ENCODE data around the gene HES5. TPM values are rescaled to one million over a fixed set of nuclear protein-coding genes. Genes with fewer than 3 reads are reported as not detected.

The HES5 gene
- polyA plus RNA-seq, 1 donor (not counting 4 experiments of a cell fraction or from before 2014, with no cell fraction given), result 0.33 TPM

DNA sequence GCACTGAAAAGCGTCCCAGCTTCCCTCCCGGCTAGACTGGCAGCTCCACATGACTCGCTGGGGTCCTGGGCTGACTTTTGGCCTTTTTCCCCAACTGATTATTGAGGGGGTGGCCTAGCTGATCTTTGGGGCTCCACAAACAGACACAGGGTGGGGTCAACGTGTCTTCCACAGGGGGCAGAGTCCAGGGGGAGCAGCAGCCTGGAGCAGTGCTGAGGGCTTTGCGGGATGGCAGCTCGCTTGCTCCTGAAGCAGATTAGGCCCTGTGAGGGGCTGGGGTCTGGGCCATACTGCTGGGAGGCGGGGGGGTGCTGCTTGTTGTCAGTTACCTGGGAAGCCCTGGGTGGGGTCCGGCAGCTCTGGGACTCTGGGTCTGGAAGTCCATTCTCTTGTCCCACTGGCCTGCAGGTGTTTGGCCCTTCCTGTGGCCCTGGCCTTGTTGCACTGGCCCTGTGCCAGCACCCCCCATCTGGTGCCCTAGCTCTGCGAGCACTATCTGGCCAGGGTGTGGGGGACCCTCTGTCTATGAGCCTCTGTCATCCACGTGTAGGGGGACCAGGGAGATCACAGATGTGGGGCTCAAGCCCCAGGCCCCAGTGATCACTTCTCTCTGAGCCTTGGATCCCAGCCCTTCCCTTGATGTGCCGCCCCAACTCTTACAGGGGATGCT lies 12.3 kb upstream of the HES5 start:
- Histone ChIP-seq H3K9me1 (ENCODE audit: control insufficient read depth, extremely low read depth, insufficient read depth, low read length) (no peaks in the 10 kb centered on the region), H3K4me1 (ENCODE audit: control insufficient read depth, extremely low read depth, insufficient read depth, low read length) (peaks cover 21% of the 10 kb centered on the region), H3K27ac (ENCODE audit: control insufficient read depth, insufficient read depth, low read length) (no peak overlapping the region), H4K20me1 (ENCODE audit: control insufficient read depth, extremely low read depth, insufficient read depth, low read length) (no peaks in the 10 kb centered on the region), H3K36me3 (ENCODE audit: control insufficient read depth in 2 of 2, extremely low read depth in 1 of 2, insufficient read depth in 2 of 2, low read length in 2 of 2) (no peaks in the 10 kb centered on the region), H3K9me3 (ENCODE audit: control insufficient read depth, low read depth, low read length) (no peaks in the 10 kb centered on the region), H3K27me3 (ENCODE audit: control insufficient read depth, extremely low read depth, insufficient read depth, low read length) (no peaks in the 10 kb centered on the region), H3K9ac (ENCODE audit: control insufficient read depth, extremely low read depth, insufficient read depth, low read length) (no peak overlapping the region), H3K4me2 (ENCODE audit: control insufficient read depth, extremely low read depth, insufficient read depth, low read depth, low read length) (no peak overlapping the region), H3K79me2 (ENCODE audit: control insufficient read depth, insufficient read depth, low read length) (no peaks in the 10 kb centered on the region), H3K4me3 (ENCODE audit: control insufficient read depth in 2 of 3, extremely low read depth in 1 of 3, insufficient read depth in 2 of 3, low read depth in 1 of 3, low read length in 3 of 3) (no peak overlapping the region), H2AFZ (ENCODE audit: control insufficient read depth, low read length) (no peak overlapping the region)
- FAIRE-seq (no peak), DNase-seq (ENCODE audit: low read depth, low spot score) (no peak)
- TF ChIP-seq, protein P1, sequence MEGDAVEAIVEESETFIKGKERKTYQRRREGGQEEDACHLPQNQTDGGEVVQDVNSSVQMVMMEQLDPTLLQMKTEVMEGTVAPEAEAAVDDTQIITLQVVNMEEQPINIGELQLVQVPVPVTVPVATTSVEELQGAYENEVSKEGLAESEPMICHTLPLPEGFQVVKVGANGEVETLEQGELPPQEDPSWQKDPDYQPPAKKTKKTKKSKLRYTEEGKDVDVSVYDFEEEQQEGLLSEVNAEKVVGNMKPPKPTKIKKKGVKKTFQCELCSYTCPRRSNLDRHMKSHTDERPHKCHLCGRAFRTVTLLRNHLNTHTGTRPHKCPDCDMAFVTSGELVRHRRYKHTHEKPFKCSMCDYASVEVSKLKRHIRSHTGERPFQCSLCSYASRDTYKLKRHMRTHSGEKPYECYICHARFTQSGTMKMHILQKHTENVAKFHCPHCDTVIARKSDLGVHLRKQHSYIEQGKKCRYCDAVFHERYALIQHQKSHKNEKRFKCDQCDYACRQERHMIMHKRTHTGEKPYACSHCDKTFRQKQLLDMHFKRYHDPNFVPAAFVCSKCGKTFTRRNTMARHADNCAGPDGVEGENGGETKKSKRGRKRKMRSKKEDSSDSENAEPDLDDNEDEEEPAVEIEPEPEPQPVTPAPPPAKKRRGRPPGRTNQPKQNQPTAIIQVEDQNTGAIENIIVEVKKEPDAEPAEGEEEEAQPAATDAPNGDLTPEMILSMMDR (optimal IDR thresholded peaks at IDR 0.05 in 1 of 3, IDR thresholded peaks at IDR 0.05 in 1 of 3, conservative IDR thresholded peaks at IDR 0.05 in 1 of 3; ENCODE audit: extremely low read depth in 1 of 3, insufficient read depth in 2 of 3, low read length in 3 of 3), result no peak
- TF ChIP-seq EZH2 (IDR thresholded peaks at IDR 0.05; ENCODE audit: low read length), result no peak
- dilution Hi-C loops (cut with MboI; ENCODE audit: extremely low pct_ligation_motif_present, low sequenced_read_pairs), result no loop called here

DNA sequence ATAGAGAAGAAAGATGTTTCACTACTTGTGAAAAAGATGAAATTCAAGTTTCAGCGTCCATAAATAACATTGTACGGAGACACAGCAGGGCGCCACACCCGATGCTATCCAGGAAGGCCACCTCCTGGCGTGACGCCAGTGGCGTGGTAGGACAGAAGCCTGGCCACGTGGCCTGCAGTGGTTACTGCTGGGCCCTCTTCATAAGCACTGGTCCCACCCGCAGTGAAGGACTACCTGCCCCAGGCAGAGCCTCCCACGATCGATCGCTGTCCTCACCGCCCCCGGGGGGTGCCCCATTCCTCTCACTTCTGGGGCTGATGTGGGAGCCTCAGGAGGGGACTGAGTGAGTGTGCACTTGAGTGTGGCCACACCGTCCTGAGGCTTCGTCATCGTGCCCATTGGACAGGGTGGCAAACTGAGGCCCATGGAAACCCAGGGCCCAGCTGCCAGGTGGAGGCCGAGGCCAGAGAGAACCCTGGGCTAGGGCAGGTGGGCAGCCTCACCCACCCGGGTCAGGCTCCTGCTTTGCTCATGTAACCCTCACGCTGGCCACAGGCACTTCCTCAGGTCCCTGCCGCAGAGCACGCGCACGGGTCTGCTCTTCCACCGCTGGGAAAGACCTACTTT lies 11.7 kb upstream of the HES5 start:
- no peaks in the 10 kb centered on the region for H3K9me3 ChIP-seq (ENCODE audit: control insufficient read depth, low read depth, low read length)
- DNase-seq (ENCODE audit: low read depth, low spot score), result no peak

More for the DNA sequence above, 11.7 kb upstream of the HES5 start:
- dilution Hi-C loops (cut with MboI; ENCODE audit: extremely low pct_ligation_motif_present, low sequenced_read_pairs), result no loop called here
- Histone ChIP-seq H4K20me1 (ENCODE audit: control insufficient read depth, extremely low read depth, insufficient read depth, low read length) (no peaks in the 10 kb centered on the region), H3K27me3 (ENCODE audit: control insufficient read depth, extremely low read depth, insufficient read depth, low read length) (no peaks in the 10 kb centered on the region), H3K4me3 (ENCODE audit: control insufficient read depth in 2 of 3, extremely low read depth in 1 of 3, insufficient read depth in 2 of 3, low read depth in 1 of 3, low read length in 3 of 3) (no peak overlapping the region), H3K4me2 (ENCODE audit: control insufficient read depth, extremely low read depth, insufficient read depth, low read depth, low read length) (no peak overlapping the region), H3K36me3 (ENCODE audit: control insufficient read depth in 2 of 2, extremely low read depth in 1 of 2, insufficient read depth in 2 of 2, low read length in 2 of 2) (no peaks in the 10 kb centered on the region), H3K4me1 (ENCODE audit: control insufficient read depth, extremely low read depth, insufficient read depth, low read length) (peaks cover 21% of the 10 kb centered on the region), H3K27ac (ENCODE audit: control insufficient read depth, insufficient read depth, low read length) (no peak overlapping the region), H3K9me1 (ENCODE audit: control insufficient read depth, extremely low read depth, insufficient read depth, low read length) (no peaks in the 10 kb centered on the region), H2AFZ (ENCODE audit: control insufficient read depth, low read length) (no peak overlapping the region), H3K79me2 (ENCODE audit: control insufficient read depth, insufficient read depth, low read length) (no peaks in the 10 kb centered on the region), H3K9ac (ENCODE audit: control insufficient read depth, extremely low read depth, insufficient read depth, low read length) (no peak overlapping the region)
- no peak for FAIRE-seq
- TF ChIP-seq, protein P1 (optimal IDR thresholded peaks at IDR 0.05 in 1 of 3, IDR thresholded peaks at IDR 0.05 in 1 of 3, conservative IDR thresholded peaks at IDR 0.05 in 1 of 3; ENCODE audit: extremely low read depth in 1 of 3, insufficient read depth in 2 of 3, low read length in 3 of 3), result no peak
- TF ChIP-seq EZH2 (IDR thresholded peaks at IDR 0.05; ENCODE audit: low read length), result no peak

Measured in keratinocyte (primary cell).